Caco-2 (cell line): ENCODE data around the gene PPP1R27. TPM values are rescaled to one million over a fixed set of nuclear protein-coding genes. Genes with fewer than 3 reads are reported as not detected.

Source experiments
- BruUV-seq: library from RNA; stranded (reverse); fragments of 400-500 nt; replicated peaks from 2 replicates; lab custom pipeline; 2021; lab: Mats Ljungman, UMichigan
- CTCF ChIA-PET: fragments of 300-600 bp; sonication (Branson Sonifier 250); formaldehyde crosslinking; loops from one replicate; lab custom pipeline; 2022; ENCODE audit warnings: antibody characterized with exemption; lab: Charles Lee
- POLR2A ChIA-PET: fragments of 300-600 bp; sonication (Branson Sonifier 250); formaldehyde crosslinking; loops from one replicate; lab custom pipeline; 2022; ENCODE audit warnings: antibody characterized with exemption; lab: Charles Lee
- DNase-seq, 2 experiments: peaks; one replicate each; pipeline versions ENCODE4 v3.0.0 to v3.0.0-alpha.2; 2020 to 2022
- H3K27me3 ChIP-seq: replicated peaks from 2 replicates; pipeline ENCODE4 v1.6.0; 2011; ENCODE audit warnings: low read length; ENCODE audit not compliant: control insufficient read depth, insufficient read depth
- H3K36me3 ChIP-seq: 2 replicates; pipeline ENCODE4 v1.5.1; 2011; ENCODE audit warnings: low read length; ENCODE audit not compliant: control insufficient read depth, insufficient read depth
- H3K4me1 ChIP-seq: fragments of 250-450 bp; sonication (Bioruptor Pico); 2 replicates; pipeline ENCODE4 v1.5.1; 2020; ENCODE audit warnings: mild to moderate bottlenecking
- H3K4me3 ChIP-seq: 2 replicates; pipeline ENCODE4 v1.5.1; 2011; ENCODE audit warnings: low read depth, mild to moderate bottlenecking, control low read depth, low read length
- H3K9me3 ChIP-seq: fragments of 250-450 bp; sonication (Bioruptor Pico); 2 replicates; pipeline ENCODE4 v1.5.1; 2020; ENCODE audit warnings: mild to moderate bottlenecking, moderate library complexity
- H3K27ac Mint-ChIP-seq: one replicate; pipeline ENCODE4 v1.8.0; 2022; ENCODE audit warnings: mixed read lengths; ENCODE audit not compliant: unreplicated experiment
- H3K27me3 Mint-ChIP-seq: one replicate; pipeline ENCODE4 v1.8.0; 2022; ENCODE audit warnings: mixed read lengths; ENCODE audit not compliant: insufficient read depth, unreplicated experiment
- H3K36me3 Mint-ChIP-seq: one replicate; pipeline ENCODE4 v1.8.0; 2022; ENCODE audit warnings: mild to moderate bottlenecking, mixed read lengths; ENCODE audit not compliant: insufficient read depth, unreplicated experiment
- H3K4me1 Mint-ChIP-seq: one replicate; pipeline ENCODE4 v1.8.0; 2022; ENCODE audit warnings: low read depth, mixed read lengths; ENCODE audit not compliant: unreplicated experiment
- H3K4me3 Mint-ChIP-seq: one replicate; pipeline ENCODE4 v1.8.0; 2022; ENCODE audit warnings: mild to moderate bottlenecking, moderate library complexity, mixed read lengths; ENCODE audit not compliant: unreplicated experiment
- H3K9me3 Mint-ChIP-seq: one replicate; pipeline ENCODE4 v1.8.0; 2022; ENCODE audit warnings: mixed read lengths; ENCODE audit not compliant: unreplicated experiment
- CTCF ChIP-seq, 2 experiments: fragments of 200-600 bp in 1 of 2; IDR thresholded peaks; 1 replicate in 1 of 2; 2 replicates in 1 of 2; pipeline versions ENCODE4 v1.5.1 to v1.8.0; 2011 to 2022; ENCODE audit warnings: antibody characterized with exemption in 1 of 2, control low read depth in 1 of 2, inconsistent platforms in 1 of 2, low read depth in 1 of 2, low read length in 1 of 2, mild to moderate bottlenecking in 1 of 2, moderate library complexity in 1 of 2; ENCODE audit not compliant: insufficient read depth in 1 of 2, severe bottlenecking in 1 of 2, unreplicated experiment in 1 of 2
- intact Hi-C: fragments of 100-400 bp; cut with micrococcal nuclease; formaldehyde crosslinking; loops from one replicate; pipeline ENCODE4 v1.10.0; 2022; ENCODE audit not compliant: unreplicated experiment
- total RNA-seq: library from RNA; stranded (reverse); gene quantifications from 2 replicates; pipeline ENCODE4 v1.2.3, GENCODE V29; 2022

The PPP1R27 gene
- total RNA-seq, 1 experiment from 2014 or later, result 0.93 TPM

- CTCF ChIA-PET, result interaction anchor here (0.7 kb wide), 1 partner anchor 191 kb away, joined by 3 read pairs; no protein-coding TSS in a partner anchor
- no peaks in the 10 kb centered on the region for H3K9me3 Mint-ChIP-seq
- peak overlapping the region; percentile 73 for H3K27ac Mint-ChIP-seq
Observed at GRCh38 chr17:81839301-81839700, 4.5 kb upstream of the PPP1R27 start.

GRCh38 chr17:81838753-81839255, 4.0 kb upstream of the PPP1R27 start:
- TF ChIP-seq CTCF (IDR thresholded peaks at IDR 0.05; ENCODE audit: insufficient read depth in 1 of 2, low read depth in 1 of 2, low read length in 1 of 2, severe bottlenecking in 1 of 2, unreplicated experiment in 1 of 2), result no peak
- Mint-ChIP-seq H3K27ac (peak overlapping the region; percentile 73), H3K36me3 (peaks cover 37% of the 10 kb centered on the region), H3K4me3 (no peak overlapping the region), H3K9me3 (no peaks in the 10 kb centered on the region), H3K4me1 (peaks cover 7% of the 10 kb centered on the region), H3K27me3 (no peaks in the 10 kb centered on the region)
- no peak overlapping the region for H3K4me3 ChIP-seq
- no peaks in the 10 kb centered on the region for H3K9me3 ChIP-seq
- DNase-seq, result peak in 1 of 2 experiments; percentile 64
- H3K36me3 ChIP-seq, result no peaks in the 10 kb centered on the region; the same call in 1 of the 2 replicates
- CTCF ChIA-PET, result interaction anchor here (0.7 kb wide), 1 partner anchor 192 kb away, joined by 3 read pairs; no protein-coding TSS in a partner anchor
- peaks cover 15% of the 10 kb centered on the region for H3K4me1 ChIP-seq
- no peaks in the 10 kb centered on the region for H3K27me3 ChIP-seq
- no TSS peak for BruUV-seq
- intact Hi-C loops, result no loop called here
- POLR2A ChIA-PET, result no interaction called here

More at GRCh38 chr17:81839301-81839700, 4.5 kb upstream of the PPP1R27 start:
- Histone ChIP-seq H3K36me3 (no peaks in the 10 kb centered on the region; the same call in 1 of the 2 replicates), H3K27me3 (no peaks in the 10 kb centered on the region), H3K9me3 (no peaks in the 10 kb centered on the region), H3K4me1 (peaks cover 10% of the 10 kb centered on the region), H3K4me3 (no peak overlapping the region)
- TF ChIP-seq CTCF (IDR thresholded peaks at IDR 0.05; ENCODE audit: insufficient read depth in 1 of 2, low read depth in 1 of 2, low read length in 1 of 2, severe bottlenecking in 1 of 2, unreplicated experiment in 1 of 2), result no peak
- Mint-ChIP-seq H3K4me3 (peak overlapping the region; percentile 11), H3K4me1 (peaks cover 7% of the 10 kb centered on the region), H3K36me3 (peaks cover 37% of the 10 kb centered on the region), H3K27me3 (no peaks in the 10 kb centered on the region)
- no peak for DNase-seq
- intact Hi-C loops, result no loop called here
- POLR2A ChIA-PET, result no interaction called here
- no TSS peak for BruUV-seq

GRCh38 chr17:81837641-81838040, 2.8 kb upstream of the PPP1R27 start:
- no peak overlapping the region for H3K27ac Mint-ChIP-seq
- ChIA-PET CTCF (interaction anchor here (0.6 to 0.7 kb wide), 2 partner anchors 186 to 367 kb away, joined by 4 to 7 read pairs; partner anchors contain the start of gene LRRC45), POLR2A (no interaction called here)
- peaks cover 37% of the 10 kb centered on the region for H3K36me3 Mint-ChIP-seq
- H3K27me3 ChIP-seq, result no peaks in the 10 kb centered on the region
- intact Hi-C loops, result no loop called here
- no peak overlapping the region for H3K4me3 ChIP-seq
- no peaks in the 10 kb centered on the region for H3K27me3 Mint-ChIP-seq
- H3K4me1 ChIP-seq, result peaks cover 18% of the 10 kb centered on the region
- no peaks in the 10 kb centered on the region; the same call in 1 of the 2 replicates for H3K36me3 ChIP-seq
- no peak overlapping the region for H3K4me3 Mint-ChIP-seq
- peaks cover 7% of the 10 kb centered on the region for H3K4me1 Mint-ChIP-seq
- DNase-seq, result no peak
- H3K9me3 Mint-ChIP-seq, result no peaks in the 10 kb centered on the region
- no peaks in the 10 kb centered on the region for H3K9me3 ChIP-seq
- no peak for TF ChIP-seq CTCF (IDR thresholded peaks at IDR 0.05; ENCODE audit: insufficient read depth in 1 of 2, low read depth in 1 of 2, low read length in 1 of 2, severe bottlenecking in 1 of 2, unreplicated experiment in 1 of 2)
- no TSS peak for BruUV-seq
